ENCODE measurements around the gene DOCK4.

GRCh38 chr7:112091768-112092167 lies 114.4 kb downstream of the DOCK4 start:
- TF ChIP-seq POLR2A (IDR thresholded peaks at IDR 0.05) (no peak), CTCF (IDR thresholded peaks at IDR 0.05) (no peak), POLR2AphosphoS5 (IDR thresholded peaks at IDR 0.05) (no peak)
